Heart right ventricle (tissue), 16 donors: Measurements from ENCODE around the gene MS4A18. TPM values are rescaled to one million over a fixed set of nuclear protein-coding genes. Genes with fewer than 3 reads are reported as not detected.

Experiments used
- ATAC-seq, 8 donors: fragments of 200-7000 bp; cut with Tn5 transposase; one replicate each; pipeline ENCODE4 v1.9.1; 2020; ENCODE audit warnings: mild to moderate bottlenecking in 8 of 8, moderate library complexity in 8 of 8, moderate number of reproducible peaks in 1 of 8
- DNase-seq, 2 donors: peaks; one replicate each; pipeline ENCODE4 v3.0.0-alpha.2; 2020
- H3K27ac ChIP-seq, 10 donors: fragments of 200-600 bp; sonication (generic) in 2 of 10; one replicate each; pipeline versions ENCODE4 v1.5.0 to v1.8.0; 2020 to 2022; ENCODE audit warnings: mild to moderate bottlenecking in 3 of 10
- H3K27me3 ChIP-seq, 7 donors: fragments of 200-600 bp; one replicate each; pipeline ENCODE4 v1.8.0; 2021 to 2022; ENCODE audit warnings: mild to moderate bottlenecking in 2 of 7
- H3K36me3 ChIP-seq, 9 donors: fragments of 200-600 bp; sonication (generic) in 1 of 9; one replicate each; pipeline versions ENCODE4 v1.5.0 to v1.8.0; 2020 to 2022; ENCODE audit warnings: mild to moderate bottlenecking in 2 of 9
- H3K4me1 ChIP-seq, 9 donors: fragments of 200-600 bp; sonication (generic) in 1 of 9; one replicate each; pipeline versions ENCODE4 v1.5.0 to v1.8.0; 2020 to 2022; ENCODE audit warnings: mild to moderate bottlenecking in 4 of 9
- H3K4me3 ChIP-seq, 10 donors: fragments of 200-600 bp; sonication (generic) in 2 of 10; one replicate each; pipeline versions ENCODE4 v1.5.0 to v1.8.0; 2020 to 2022; ENCODE audit warnings: mild to moderate bottlenecking in 7 of 10, moderate library complexity in 2 of 10
- H3K9me3 ChIP-seq, 11 donors: fragments of 200-600 bp in 10 of 11; sonication (generic) in 2 of 11; one replicate each; pipeline versions ENCODE4 v1.5.0 to v1.8.0; 2013 to 2022; ENCODE audit warnings: mild to moderate bottlenecking in 2 of 11, control low read depth in 1 of 11, moderate library complexity in 1 of 11
- CTCF ChIP-seq, 9 donors: fragments of 200-600 bp; sonication (generic) in 2 of 9; IDR thresholded peaks; one replicate each; pipeline versions ENCODE4 v1.5.0 to v1.8.0; 2021 to 2022; ENCODE audit warnings: antibody characterized with exemption in 9 of 9, mild to moderate bottlenecking in 5 of 9, moderate library complexity in 1 of 9
- WGBS, 2 donors: extraction: QIAGEN DNeasy Blood & Tissue Kit; methylation state at CpG; one replicate each; pipeline ENCODE4 v1.1.7; 2013; ENCODE audit warnings: inconsistent platforms in 1 of 2; 5-methylcytosine and 5-hydroxymethylcytosine counted together
- intact Hi-C, 10 donors: fragments of 100-400 bp; cut with DNase I; formaldehyde crosslinking; loops; one replicate each; pipeline versions ENCODE4 v1.11.1 to v1.14.2; 2022
- polyA plus RNA-seq, 2 donors: library from polyadenylated mRNA; stranded (reverse); fragments of 200-250 nt; gene quantifications; one replicate each; pipeline ENCODE4 v1.2.3, GENCODE V29; 2013
- total RNA-seq, 10 donors: library from RNA; stranded (reverse); fragmentation: NEBNext Ultra II Directional in 3 of 10; extraction: Animal tissue kit (Norgen Biotek cat#: 25700) in 3 of 10; gene quantifications; one replicate each; pipeline versions ENCODE4 v1.2.1 to v1.2.4, GENCODE V29; 2021 to 2023
- donor health status: Arrhythmogenic right ventricular cardiomyopathy.
- donor health status: ischemic (EF 13 %, LVEDD 7.1; RV severe dilation, severe dysfunction).
- donor health status: healthy with polysubstance abuse.
- donor health status: DM: no; HTN: yes; CAD: no.
- donor health status: DM: no; HTN: no; CAD: no.
- donor health status: ischemic (EF 25% LVEDD 6.9; RV normal size, moderate dysfunction).
- donor health status: ischemic (EF 25% LVEDD 5.7; RV mildly dilated, moderate dysfunction).
- donor health status: healthy.
- donor health status: DM: yes; HTN: yes; CAD: no.
- donor health status: Ischemic cardiomyopathy.
- donor health status: ischemic (EF 35%, LVEDD 5.7; RV mildly dilated, moderate dysfunction).
- donor health status: nonischemic (EF 11% LVEDD 7.7; RV severe dilation, severe dysfunction).
- donor health status: DM: yes; HTN: yes; CAD: no.
- donor health status: PGD.
- donor health status: ischemic (EF 29% LVEDD 5.4; RV normal size, mild dysfunction).
- donor health status: nonischemic (EF 23%, LVEDD 6.1; RV moderate dilation, normal function).

Gene MS4A18
- total and polyA plus RNA-seq, 12 donors, result not detected

DNA sequence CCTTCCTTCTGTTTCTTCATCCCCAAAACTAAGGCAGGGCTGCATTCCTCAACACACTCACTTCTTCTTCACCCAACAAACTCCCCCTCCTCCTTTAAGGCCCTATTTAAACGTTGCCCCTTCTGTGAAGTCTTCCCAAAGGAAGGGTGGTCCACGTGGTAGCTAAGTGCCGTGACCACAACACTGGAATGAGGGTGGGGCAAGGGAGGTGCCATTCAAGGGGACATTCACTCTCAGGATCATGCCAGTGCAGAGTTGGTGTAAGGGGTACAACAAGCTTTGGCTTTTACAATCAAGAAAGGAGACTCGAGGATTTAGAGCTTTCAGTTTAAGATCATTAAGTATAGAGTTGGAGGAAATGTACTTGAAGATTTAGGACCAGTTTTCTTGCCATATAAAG lies 52.6 kb downstream of the MS4A18 start:
- ATAC-seq (no peak), DNase-seq (no peak)
- no peak for TF ChIP-seq CTCF (IDR thresholded peaks at IDR 0.05)
- Histone ChIP-seq H3K9me3 (no peaks in the 10 kb centered on the region), H3K27ac (peak overlapping the region in 6 of 10 donors; percentile 12 to 59 (median 40)), H3K4me3 (no peak overlapping the region), H3K4me1 (peaks cover 4 to 33% (median 18%) of the 10 kb centered on the region in 9 donors), H3K27me3 (peaks cover 0 to 9% (median 0%) of the 10 kb centered on the region in 7 donors), H3K36me3 (no peaks in the 10 kb centered on the region)
- WGBS, 2 donors, result 57 to 61% methylated on average over 4 of the region's 4 CpGs
- intact Hi-C loops, result loop anchor here in 9 of 10 donors (5.0 to 10.0 kb wide), 8 partner anchors 50 to 410 kb away; no protein-coding TSS in a partner anchor

DNA sequence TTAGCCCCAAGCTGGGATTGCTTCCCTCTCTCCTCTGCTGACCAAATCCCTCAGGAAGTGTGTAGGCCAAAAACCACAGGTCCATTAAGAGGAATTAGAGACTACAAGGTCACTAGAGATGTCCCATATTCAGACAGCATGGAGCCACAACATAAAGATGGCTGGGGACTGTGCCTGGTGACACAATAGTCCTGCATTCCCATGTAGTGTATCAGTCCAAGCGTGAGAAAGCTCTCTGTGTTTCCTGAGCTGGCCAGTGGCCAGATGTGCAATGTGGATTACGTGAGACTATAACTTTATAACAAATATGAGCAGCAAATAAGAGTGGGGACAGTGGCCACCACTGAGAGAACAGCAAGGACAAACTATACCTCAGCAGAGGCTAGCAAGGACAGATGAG lies 53.1 kb downstream of the MS4A18 start:
- peak overlapping the region in 6 of 10 donors; percentile 12 to 59 (median 40) for H3K27ac ChIP-seq
- no peak for TF ChIP-seq CTCF (IDR thresholded peaks at IDR 0.05)
- intact Hi-C loops, result loop anchor here in 9 of 10 donors (5.0 to 10.0 kb wide), 8 partner anchors 50 to 410 kb away; no protein-coding TSS in a partner anchor
- peaks cover 0 to 4% (median 0%) of the 10 kb centered on the region in 7 donors for H3K27me3 ChIP-seq
- DNase-seq (peak in 1 of 2 donors; percentile 44), ATAC-seq (peak in 7 of 8 donors; percentile 27 to 52 (median 41))
- no peaks in the 10 kb centered on the region for H3K36me3 ChIP-seq
- 25 to 29% methylated on average over 2 of the region's 2 CpGs for WGBS, 2 donors
- H3K9me3 ChIP-seq, result no peaks in the 10 kb centered on the region
- peaks cover 4 to 33% (median 18%) of the 10 kb centered on the region in 9 donors for H3K4me1 ChIP-seq
- no peak overlapping the region for H3K4me3 ChIP-seq

DNA sequence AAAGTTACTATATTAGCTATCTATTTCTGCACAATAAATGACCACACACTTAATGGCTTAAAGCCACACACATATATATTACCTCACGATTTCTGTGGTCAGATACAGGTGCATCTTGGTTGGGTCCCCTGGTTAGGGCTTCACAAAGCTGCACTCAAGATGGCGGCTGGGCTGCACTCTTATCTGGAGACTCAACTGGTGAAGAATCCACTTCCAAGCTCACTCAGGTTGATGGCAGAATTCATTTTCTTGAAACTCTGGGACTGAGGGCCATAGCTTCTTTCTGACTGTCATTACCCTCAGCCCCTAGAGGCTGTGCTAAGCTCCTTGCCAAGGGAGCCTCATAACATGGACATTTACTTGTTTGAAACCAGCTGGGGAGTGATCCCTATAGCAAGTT lies 55.5 kb downstream of the MS4A18 start:
- WGBS, 2 donors, result 89% methylated on average over 2 of the region's 2 CpGs
- no peak overlapping the region for H3K4me3 ChIP-seq
- DNase-seq (no peak), ATAC-seq (no peak)
- peaks cover 4 to 31% (median 17%) of the 10 kb centered on the region in 9 donors for H3K4me1 ChIP-seq
- H3K36me3 ChIP-seq, result no peaks in the 10 kb centered on the region
- no peak overlapping the region for H3K27ac ChIP-seq
- H3K9me3 ChIP-seq, result no peaks in the 10 kb centered on the region
- intact Hi-C loops, result loop anchor here in 1 of 10 donors (5.0 kb wide), 1 partner anchor 112 kb away; no protein-coding TSS in a partner anchor
- TF ChIP-seq CTCF (IDR thresholded peaks at IDR 0.05), result no peak
- H3K27me3 ChIP-seq, result no peaks in the 10 kb centered on the region

- DNase-seq (no peak), ATAC-seq (no peak)
- H3K27me3 ChIP-seq, result no peaks in the 10 kb centered on the region
- intact Hi-C loops, result loop anchor here in 1 of 10 donors (5.0 kb wide), 1 partner anchor 112 kb away; no protein-coding TSS in a partner anchor
- no peak overlapping the region for H3K27ac ChIP-seq
- no peaks in the 10 kb centered on the region for H3K36me3 ChIP-seq
- H3K9me3 ChIP-seq, result no peaks in the 10 kb centered on the region
- H3K4me1 ChIP-seq, result peaks cover 1 to 31% (median 11%) of the 10 kb centered on the region in 9 donors
- no peak for TF ChIP-seq CTCF (IDR thresholded peaks at IDR 0.05)
- H3K4me3 ChIP-seq, result no peak overlapping the region
These were observed 56.3 kb downstream of the MS4A18 start for GRCh38 chr11:60780774-60781173.
